MM.1S (cell line): ENCODE data around the gene CTAG1B.
"Not testable (repeated sequence)": the region's sequence is repeated elsewhere in the genome, so short reads cannot be mapped to it uniquely, and the experiment has no call there.

ENCODE experiments used
- DNase-seq: peaks from one replicate; pipeline ENCODE4 v3.0.0-alpha.2; 2015
- H2AFZ ChIP-seq: fragments of 300-600 bp; sonication (generic); 2 replicates; pipeline ENCODE4 v1.6.0; 2016; ENCODE audit warnings: antibody characterized with exemption, low read length
- H3F3A ChIP-seq: fragments of 300-600 bp; sonication (generic); 2 replicates; pipeline ENCODE4 v1.6.1; 2016; ENCODE audit warnings: mild to moderate bottlenecking, antibody characterized with exemption, low read length, moderate library complexity, mixed read lengths; ENCODE audit not compliant: insufficient read depth
- H3K27ac ChIP-seq: fragments of 300-600 bp; sonication (generic); 2 replicates; pipeline ENCODE4 v1.5.1; 2016; ENCODE audit warnings: mild to moderate bottlenecking, low read length
- H3K27me3 ChIP-seq: fragments of 300-600 bp; sonication (generic); replicated peaks from 2 replicates; pipeline ENCODE4 v1.6.0; 2016; ENCODE audit warnings: low read length; ENCODE audit not compliant: insufficient read depth
- H3K36me3 ChIP-seq: fragments of 300-600 bp; sonication (generic); replicated peaks from 2 replicates; pipeline ENCODE4 v1.6.1; 2016; ENCODE audit warnings: mild to moderate bottlenecking, low read length, mixed read lengths; ENCODE audit not compliant: insufficient read depth
- H3K4me1 ChIP-seq: fragments of 300-600 bp; sonication (generic); 2 replicates; pipeline ENCODE4 v1.6.1; 2016; ENCODE audit warnings: low read length, mixed read lengths
- H3K4me2 ChIP-seq: fragments of 300-600 bp; sonication (generic); 2 replicates; pipeline ENCODE4 v1.6.0; 2016; ENCODE audit warnings: low read depth, low read length
- H3K4me3 ChIP-seq: fragments of 300-600 bp; sonication (generic); 2 replicates; pipeline ENCODE4 v1.5.1; 2016; ENCODE audit warnings: low read length, mixed read lengths
- H3K79me2 ChIP-seq: fragments of 300-600 bp; sonication (generic); 2 replicates; pipeline ENCODE4 v1.6.1; 2016; ENCODE audit warnings: mixed run types, low read length, mixed read lengths
- H3K9ac ChIP-seq: fragments of 300-600 bp; sonication (generic); 2 replicates; pipeline ENCODE4 v1.6.1; 2016; ENCODE audit warnings: low read length, mixed read lengths
- H3K9me2 ChIP-seq: fragments of 300-600 bp; sonication (generic); replicated peaks from 2 replicates; pipeline ENCODE4 v1.6.1; 2016; ENCODE audit warnings: mild to moderate bottlenecking, low read length, mixed read lengths; ENCODE audit not compliant: insufficient read depth
- H3K9me3 ChIP-seq: fragments of 300-600 bp; sonication (generic); replicated peaks from 2 replicates; pipeline ENCODE4 v1.6.1; 2016; ENCODE audit warnings: mild to moderate bottlenecking, low read length, mixed read lengths; ENCODE audit not compliant: insufficient read depth
- H4K20me1 ChIP-seq: fragments of 300-600 bp; sonication (generic); 2 replicates; pipeline ENCODE4 v1.6.1; 2016; ENCODE audit warnings: mild to moderate bottlenecking, low read length, moderate library complexity, mixed read lengths; ENCODE audit not compliant: insufficient read depth
- EZH2 ChIP-seq: fragments of 300-600 bp; sonication (generic); optimal IDR thresholded peaks from 2 replicates; pipeline ENCODE3; 2017; ENCODE audit warnings: low read depth, mild to moderate bottlenecking, antibody characterized with exemption, low read length, mixed read lengths
- EZH2phosphoT487 ChIP-seq: fragments of 300-600 bp; sonication (generic); IDR thresholded peaks from 2 replicates; pipeline ENCODE4 v1.6.1; 2018; ENCODE audit warnings: antibody characterized with exemption, low read length
- TF ChIP-seq, protein P1 (sequence below): fragments of 300-600 bp; sonication (generic); IDR thresholded peaks from 2 replicates; pipeline ENCODE4 v1.5.1; 2016; ENCODE audit warnings: antibody characterized with exemption, low read length, mixed read lengths

CTAG1B gene

DNA sequence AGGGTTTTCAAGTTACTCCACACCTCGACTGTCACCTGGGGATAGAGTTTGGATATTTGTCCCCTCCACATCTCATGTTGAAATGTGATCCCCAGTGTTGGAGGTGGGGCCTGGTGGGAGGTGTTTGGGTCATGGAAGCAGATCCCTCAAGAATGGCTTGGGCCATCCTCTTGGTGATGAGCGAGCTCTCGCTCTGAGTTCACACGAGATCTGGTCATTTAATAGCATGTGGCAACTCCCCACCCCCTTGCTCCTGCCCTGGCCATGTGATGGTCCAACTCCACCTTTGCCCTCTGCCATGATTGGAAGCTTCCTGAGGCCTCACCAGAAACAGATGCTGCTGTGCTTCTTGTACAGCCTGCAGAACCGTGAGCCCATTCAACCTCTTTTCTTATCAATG is 25.9 kb downstream of the CTAG1B start:
- Histone ChIP-seq H3K79me2 (no peaks in the 10 kb centered on the region), H4K20me1 (no peaks in the 10 kb centered on the region), H3K4me3 (no peak overlapping the region), H3K9ac (no peak overlapping the region), H3K27ac (no peak overlapping the region), H3K9me2 (no peaks in the 10 kb centered on the region), H3K4me1 (no peaks in the 10 kb centered on the region), H3K4me2 (no peak overlapping the region), H3K36me3 (no peaks in the 10 kb centered on the region), H3F3A (no peaks in the 10 kb centered on the region), H3K9me3 (no peaks in the 10 kb centered on the region), H3K27me3 (no peaks in the 10 kb centered on the region; the same call in 1 of the 2 replicates), H2AFZ (no peak overlapping the region)
- DNase-seq = no peak
- no peak for TF ChIP-seq EZH2
- TF ChIP-seq, protein P1, sequence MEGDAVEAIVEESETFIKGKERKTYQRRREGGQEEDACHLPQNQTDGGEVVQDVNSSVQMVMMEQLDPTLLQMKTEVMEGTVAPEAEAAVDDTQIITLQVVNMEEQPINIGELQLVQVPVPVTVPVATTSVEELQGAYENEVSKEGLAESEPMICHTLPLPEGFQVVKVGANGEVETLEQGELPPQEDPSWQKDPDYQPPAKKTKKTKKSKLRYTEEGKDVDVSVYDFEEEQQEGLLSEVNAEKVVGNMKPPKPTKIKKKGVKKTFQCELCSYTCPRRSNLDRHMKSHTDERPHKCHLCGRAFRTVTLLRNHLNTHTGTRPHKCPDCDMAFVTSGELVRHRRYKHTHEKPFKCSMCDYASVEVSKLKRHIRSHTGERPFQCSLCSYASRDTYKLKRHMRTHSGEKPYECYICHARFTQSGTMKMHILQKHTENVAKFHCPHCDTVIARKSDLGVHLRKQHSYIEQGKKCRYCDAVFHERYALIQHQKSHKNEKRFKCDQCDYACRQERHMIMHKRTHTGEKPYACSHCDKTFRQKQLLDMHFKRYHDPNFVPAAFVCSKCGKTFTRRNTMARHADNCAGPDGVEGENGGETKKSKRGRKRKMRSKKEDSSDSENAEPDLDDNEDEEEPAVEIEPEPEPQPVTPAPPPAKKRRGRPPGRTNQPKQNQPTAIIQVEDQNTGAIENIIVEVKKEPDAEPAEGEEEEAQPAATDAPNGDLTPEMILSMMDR = no peak
- TF ChIP-seq EZH2phosphoT487 = no peak

DNA sequence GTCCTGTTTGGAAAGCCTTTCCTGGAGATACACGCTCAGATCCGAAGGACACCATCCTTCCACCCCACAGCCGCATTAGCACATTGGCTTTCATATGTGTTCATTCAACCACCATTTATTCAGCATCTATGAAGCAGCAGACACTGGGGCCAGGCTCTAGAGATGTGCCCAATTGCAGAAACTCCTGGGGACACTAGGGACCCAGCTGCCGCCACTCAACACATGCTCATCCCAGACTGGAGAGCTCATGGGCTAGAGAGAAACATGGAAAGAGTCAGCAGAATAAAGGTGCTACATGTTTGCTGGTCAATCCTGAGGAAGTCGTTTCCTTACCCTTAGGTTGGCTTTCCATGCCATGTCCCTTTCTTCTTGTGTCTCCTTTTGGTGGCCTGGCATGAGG is 26.6 kb downstream of the CTAG1B start:
- Histone ChIP-seq H3K9me3 (no peaks in the 10 kb centered on the region), H3K36me3 (no peaks in the 10 kb centered on the region), H3K4me2 (no peak overlapping the region), H3F3A (no peaks in the 10 kb centered on the region), H4K20me1 (no peaks in the 10 kb centered on the region), H2AFZ (no peak overlapping the region), H3K79me2 (no peaks in the 10 kb centered on the region), H3K4me3 (no peak overlapping the region), H3K9me2 (no peaks in the 10 kb centered on the region), H3K27ac (no peak overlapping the region), H3K4me1 (no peaks in the 10 kb centered on the region), H3K9ac (no peak overlapping the region), H3K27me3 (no peaks in the 10 kb centered on the region; the same call in 1 of the 2 replicates)
- no peak for DNase-seq
- TF ChIP-seq EZH2 (no peak), EZH2phosphoT487 (no peak)
- TF ChIP-seq, protein P1 = no peak

DNA sequence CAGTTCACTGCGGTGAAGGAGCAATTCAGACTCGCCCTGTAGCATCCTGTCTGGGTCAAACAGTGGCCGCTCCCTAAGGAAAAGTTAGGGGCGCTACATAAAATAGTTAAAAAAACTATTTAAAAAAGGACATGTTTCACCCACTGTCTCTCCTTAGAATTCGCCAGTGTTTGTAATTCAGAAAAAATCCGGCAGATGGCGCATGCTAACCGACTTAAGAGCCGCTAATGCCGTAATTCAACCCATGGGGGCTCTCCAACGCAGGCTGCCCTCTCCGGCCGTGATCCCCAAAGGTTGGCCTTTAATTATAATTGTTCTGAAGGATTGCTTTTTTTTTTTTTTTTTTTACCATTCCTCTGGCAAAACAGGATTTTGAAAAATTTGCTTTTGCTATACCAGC is 28.7 kb downstream of the CTAG1B start:
- not testable (repeated sequence) for H3K9ac ChIP-seq, H3K36me3 ChIP-seq, H3K4me3 ChIP-seq, H3F3A ChIP-seq, H3K9me3 ChIP-seq, H4K20me1 ChIP-seq, H3K27ac ChIP-seq, H3K4me1 ChIP-seq, H3K27me3 ChIP-seq, H3K79me2 ChIP-seq, H2AFZ ChIP-seq, H3K4me2 ChIP-seq, H3K9me2 ChIP-seq, DNase-seq

DNA sequence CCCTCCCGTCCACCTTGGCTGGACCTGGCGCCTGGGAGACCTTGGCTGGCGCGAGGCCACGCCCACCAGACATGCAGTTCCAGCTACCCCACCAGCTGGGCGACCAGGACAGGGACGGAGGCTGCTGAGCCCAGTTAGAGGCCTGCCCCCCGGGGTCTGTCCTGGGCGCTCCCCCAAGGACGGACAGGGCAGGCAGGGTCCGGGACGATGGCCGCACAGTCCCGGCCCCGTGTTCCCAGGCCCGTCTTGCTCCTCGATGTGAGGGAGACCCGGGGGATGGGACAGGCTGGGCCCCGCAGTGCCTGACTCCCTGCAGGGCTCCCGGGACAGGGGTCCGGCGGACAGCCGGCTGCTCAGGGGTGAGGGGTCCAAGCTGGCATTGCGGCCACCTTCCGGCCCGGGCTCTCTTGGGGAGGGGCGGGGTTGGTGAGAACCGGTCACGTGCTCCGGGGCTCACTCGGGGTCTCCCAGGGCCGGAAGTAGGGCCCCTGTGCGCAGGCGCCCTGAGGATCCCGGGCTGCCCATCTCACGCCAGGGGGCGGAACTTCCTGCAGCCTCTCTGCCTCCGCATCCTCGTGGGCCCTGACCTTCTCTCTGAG is 34.4 kb downstream of the CTAG1B start, which contains the start of gene CTAG1A:
CTAG1A (plus strand) TSS at position 549 of the 599 bp plus-strand sequence. CDS start 74 bp downstream, outside the sequence.
- not testable (repeated sequence) for H3K27me3 ChIP-seq

DNA sequence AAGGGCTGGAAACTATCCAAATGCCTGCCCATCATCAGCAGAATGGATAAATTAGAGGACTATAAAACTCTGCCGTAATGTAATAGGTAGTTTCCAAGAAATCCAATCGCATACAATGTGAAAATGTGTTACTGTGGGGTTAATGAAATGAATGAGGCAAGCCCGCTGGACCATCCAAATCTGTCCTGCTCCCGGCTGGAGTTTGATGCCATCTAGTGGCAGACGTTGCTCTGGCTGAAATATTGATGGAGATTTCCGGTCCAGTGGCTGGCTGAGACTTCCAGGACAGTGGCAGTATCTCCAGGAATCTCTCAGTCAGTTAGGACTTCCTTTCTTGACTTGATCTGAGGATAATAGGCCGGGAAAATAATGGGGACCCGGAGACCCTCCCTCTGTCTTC is 36.1 kb downstream of the CTAG1B start:
- H3K9ac ChIP-seq, H3K4me1 ChIP-seq, H2AFZ ChIP-seq, H3K4me3 ChIP-seq, H4K20me1 ChIP-seq, H3K79me2 ChIP-seq, H3K36me3 ChIP-seq, DNase-seq, H3K9me3 ChIP-seq, H3F3A ChIP-seq, H3K9me2 ChIP-seq, H3K27me3 ChIP-seq, H3K27ac ChIP-seq, H3K4me2 ChIP-seq: not testable (repeated sequence)

More for the DNA sequence above, 34.4 kb downstream of the CTAG1B start, which contains the start of gene CTAG1A:
- not testable (repeated sequence) for H2AFZ ChIP-seq, H3K9me3 ChIP-seq, DNase-seq, H4K20me1 ChIP-seq, H3K27ac ChIP-seq, H3F3A ChIP-seq, H3K4me1 ChIP-seq, H3K4me2 ChIP-seq, H3K4me3 ChIP-seq, H3K79me2 ChIP-seq, H3K36me3 ChIP-seq, H3K9me2 ChIP-seq, H3K9ac ChIP-seq

DNA sequence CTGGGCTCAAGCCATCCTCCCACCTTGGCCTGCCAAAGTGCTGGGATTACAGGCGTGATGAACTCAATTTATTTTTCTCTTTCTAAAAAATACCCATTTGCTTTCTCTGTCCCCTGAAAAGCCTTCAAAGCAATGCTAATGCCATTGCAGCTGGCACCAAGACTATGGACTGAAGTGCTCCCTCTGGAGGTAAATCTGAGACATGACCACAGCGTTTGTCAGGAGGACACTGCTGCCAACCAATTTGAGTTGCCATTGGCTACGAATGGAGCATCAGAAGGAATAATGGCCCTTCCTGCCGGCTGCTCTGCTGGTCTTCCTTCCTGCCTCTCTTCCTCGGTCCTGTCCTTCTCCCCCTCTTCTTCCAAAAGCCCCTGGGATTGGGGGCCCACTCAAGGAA is 44.0 kb downstream of the CTAG1B start:
- H3F3A ChIP-seq, H3K36me3 ChIP-seq, DNase-seq, H3K27me3 ChIP-seq, H3K9ac ChIP-seq, H3K27ac ChIP-seq, H3K9me2 ChIP-seq, H3K4me1 ChIP-seq, H2AFZ ChIP-seq, H3K79me2 ChIP-seq, H4K20me1 ChIP-seq, H3K9me3 ChIP-seq, H3K4me3 ChIP-seq, H3K4me2 ChIP-seq: not testable (repeated sequence)
